GM19463 (cell line): Measurements from ENCODE around the gene XYLT1.

Experiments used
- ATAC-seq: cut with Tn5 transposase; IDR thresholded peaks from one replicate; pipeline ENCODE4 v1.9.1; 2021; ENCODE audit warnings: mild to moderate bottlenecking, moderate library complexity; ENCODE audit not compliant: unreplicated experiment

XYLT1 gene

DNA sequence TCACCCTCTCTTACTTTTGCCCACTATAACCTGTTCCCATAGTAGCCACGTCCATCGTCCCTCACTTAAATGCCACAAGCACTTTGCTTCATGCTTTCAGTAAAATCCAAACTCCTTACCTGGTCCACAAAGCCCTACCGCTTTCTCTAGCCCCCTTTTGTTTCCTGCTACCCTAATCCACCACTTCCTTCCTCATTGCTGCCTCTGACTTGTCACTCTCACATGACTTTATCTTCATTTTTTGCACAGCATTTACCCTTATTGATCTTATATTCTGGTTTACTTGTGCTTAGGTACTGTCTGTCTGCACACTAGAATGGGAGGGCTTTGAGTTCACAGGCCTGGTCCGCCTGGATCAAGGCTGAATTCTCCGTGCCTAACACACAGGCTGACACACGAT lies 340.0 kb downstream of the XYLT1 start:
- no peak for ATAC-seq

DNA sequence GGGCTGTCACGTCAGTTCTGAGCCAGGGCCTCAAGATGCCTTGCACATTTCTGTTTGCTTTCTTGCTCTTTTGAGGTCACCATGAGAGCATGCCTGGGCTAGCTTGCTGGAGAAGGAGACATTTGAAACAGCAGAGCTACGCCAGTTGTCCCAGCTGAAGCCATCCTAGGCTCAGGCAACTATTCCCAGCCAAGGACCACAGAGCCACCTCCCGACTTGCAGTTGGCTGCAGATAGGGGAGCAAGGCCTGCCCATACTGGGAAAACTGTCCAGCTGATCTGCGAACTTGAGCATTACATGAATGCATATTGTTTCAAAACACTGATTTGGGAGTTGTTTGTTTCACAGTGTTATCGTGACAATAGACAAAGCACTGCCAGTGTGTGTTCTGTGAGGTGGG lies 340.8 kb downstream of the XYLT1 start:
- no peak for ATAC-seq

DNA sequence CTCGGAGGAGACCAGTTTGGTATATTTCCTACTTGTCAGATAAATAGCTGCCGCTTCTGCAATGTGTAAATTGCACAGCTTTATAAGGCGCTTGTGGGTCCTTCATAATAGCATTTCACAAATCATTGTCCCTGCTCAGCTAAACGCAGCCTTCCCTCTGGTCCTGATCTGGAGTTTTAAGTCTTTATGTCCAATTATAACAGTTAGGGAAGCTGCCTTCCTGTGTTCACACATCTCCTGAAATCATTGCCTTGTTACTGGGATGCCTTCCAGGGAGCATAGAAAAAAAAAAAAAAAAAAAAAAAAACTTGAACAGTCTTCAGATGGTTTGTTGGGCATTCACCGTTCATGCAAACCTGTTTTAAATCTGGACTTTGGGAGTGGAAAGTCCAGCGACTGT lies 342.0 kb downstream of the XYLT1 start:
- no peak for ATAC-seq

DNA sequence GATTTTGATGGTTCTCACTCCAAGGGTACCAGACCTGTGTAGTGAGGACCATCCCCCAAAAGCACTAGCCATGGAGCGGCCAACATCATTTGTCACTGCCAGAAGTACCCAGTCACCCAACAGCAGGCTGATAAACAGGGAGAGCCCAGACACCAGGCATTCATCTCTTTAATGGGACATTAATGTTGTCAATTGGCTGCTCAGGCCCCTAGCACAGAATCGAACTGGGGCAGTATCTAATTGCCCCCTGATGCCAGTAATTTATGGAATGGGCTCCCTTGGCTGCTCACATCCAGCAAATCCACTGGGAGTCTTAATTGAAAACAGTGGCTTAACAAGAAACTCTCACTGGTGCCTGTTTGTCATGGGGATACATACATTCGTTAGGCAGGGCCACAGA lies 344.6 kb downstream of the XYLT1 start:
- ATAC-seq: no peak

DNA sequence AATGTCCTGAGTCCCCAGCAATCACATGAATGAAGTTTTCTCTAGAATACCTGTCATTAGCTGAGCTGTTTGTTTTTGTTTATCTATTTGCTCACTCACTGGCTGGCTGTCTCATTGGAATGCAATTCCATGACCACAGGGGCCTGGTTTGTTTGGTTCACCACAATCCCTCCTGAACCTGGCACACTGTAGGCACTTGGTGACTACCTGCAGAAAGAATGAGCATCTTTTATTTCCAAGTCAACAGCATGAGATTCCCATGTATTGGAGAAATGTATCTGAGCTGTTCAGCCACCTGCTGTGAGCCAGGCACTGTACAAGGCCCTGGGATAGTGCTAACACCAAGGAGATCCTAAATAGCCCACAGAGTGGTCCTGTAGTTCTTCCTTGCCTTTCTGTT lies 345.1 kb downstream of the XYLT1 start:
- ATAC-seq: no peak

DNA sequence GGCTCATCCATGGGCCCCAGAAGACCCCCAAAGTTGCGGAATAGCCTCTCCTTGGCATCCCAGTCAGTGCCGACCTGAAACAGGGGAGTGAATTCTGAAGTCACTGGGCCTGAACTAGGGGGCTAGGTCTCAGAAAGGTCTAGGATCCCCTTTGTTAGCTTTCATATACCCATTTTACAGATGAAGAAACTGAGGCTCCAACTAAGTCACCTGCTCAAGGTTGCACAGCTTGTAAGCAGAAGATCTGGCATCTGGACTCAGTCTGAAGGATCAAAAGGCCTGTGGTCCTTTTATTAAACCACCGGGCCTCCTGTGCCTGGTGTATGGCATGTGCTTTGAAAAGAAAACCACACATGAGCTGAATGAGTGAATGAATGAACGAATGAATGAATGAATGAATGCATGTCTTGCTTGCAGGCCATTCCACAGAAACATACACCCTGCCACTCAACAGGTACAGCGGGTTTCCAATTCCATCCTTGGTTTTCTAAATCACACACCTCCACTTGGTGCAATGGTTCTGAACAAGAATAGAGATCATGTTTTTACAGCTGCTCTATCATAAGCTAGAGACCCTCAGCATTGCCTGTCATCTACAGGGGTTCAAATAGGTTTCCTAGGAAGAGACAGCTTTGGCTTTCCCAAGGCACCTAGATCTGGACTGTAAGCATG lies 352.7 kb downstream of the XYLT1 start:
- no peak for ATAC-seq

DNA sequence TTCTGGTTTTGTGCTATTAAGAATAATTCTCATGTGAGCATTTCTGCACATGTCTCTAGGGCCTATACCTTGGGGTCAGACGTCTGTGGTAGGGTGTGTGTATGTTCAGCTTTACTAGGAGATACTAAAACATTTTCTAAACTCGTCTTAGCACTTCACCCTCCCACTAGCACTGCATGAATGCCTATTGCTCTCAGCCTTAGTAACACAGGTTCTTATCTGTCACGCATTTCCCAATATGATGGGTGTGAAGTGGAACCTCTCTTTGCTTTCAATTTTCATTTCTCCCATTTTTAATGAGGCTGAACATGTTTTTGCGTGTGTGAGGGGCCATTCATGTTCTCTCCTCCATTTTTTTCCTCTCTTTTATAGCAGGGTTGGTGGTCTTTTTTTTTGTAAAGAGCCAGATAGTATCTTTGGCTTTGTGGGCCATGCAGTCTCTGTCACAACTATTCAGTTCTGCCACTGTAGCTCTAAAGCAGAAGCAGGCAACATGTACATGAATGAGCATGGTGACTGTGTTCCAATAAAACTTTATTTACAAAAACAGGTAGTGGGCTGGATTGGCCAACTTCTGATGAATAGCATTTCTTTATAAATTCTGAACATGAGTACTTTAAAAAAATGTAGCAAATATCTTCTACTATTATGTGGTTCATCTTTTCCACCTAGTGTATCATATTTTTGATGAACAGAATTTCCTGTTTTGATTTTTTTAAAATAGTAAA lies 354.0 kb downstream of the XYLT1 start:
- no peak for ATAC-seq

DNA sequence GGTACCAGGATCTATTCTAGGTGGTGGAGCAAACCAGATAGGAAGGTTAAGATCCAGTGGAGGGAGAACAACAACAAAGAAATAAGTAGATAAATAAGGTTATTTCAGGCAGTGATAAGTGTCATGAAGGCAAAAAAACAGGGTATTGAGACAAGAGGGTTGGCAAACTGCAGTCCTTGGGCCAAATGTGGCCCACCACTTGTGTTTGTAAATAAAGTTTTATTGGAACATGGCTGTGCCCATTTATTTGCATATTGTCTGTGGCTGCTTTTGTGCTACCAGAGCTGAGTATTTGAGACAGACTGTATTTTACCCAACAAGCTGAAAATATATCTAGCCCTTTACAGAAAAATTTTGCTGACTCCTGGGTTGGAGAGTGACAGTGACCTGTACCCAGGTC lies 361.3 kb downstream of the XYLT1 start:
- no peak for ATAC-seq

DNA sequence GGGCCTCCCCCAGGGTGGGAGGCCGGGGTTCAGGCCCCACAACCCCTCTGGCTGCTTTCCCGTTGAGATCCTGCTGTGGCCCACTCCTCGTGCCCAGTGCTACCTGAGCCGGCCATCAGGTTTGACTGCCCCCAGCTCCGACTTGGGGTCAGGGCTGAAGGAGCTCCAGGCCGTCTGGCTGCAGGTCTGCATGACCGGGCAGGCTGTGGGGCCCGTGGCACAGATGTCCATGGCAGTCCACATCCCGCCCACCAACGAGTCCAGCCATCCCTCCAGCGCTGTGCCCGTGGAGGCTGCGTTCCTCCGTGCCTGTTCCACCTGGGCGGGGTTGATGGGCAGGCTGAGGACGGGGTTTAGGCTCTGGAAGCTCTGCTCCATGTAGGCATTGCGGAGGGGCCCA lies 362.2 kb downstream of the XYLT1 start:
- no peak for ATAC-seq

DNA sequence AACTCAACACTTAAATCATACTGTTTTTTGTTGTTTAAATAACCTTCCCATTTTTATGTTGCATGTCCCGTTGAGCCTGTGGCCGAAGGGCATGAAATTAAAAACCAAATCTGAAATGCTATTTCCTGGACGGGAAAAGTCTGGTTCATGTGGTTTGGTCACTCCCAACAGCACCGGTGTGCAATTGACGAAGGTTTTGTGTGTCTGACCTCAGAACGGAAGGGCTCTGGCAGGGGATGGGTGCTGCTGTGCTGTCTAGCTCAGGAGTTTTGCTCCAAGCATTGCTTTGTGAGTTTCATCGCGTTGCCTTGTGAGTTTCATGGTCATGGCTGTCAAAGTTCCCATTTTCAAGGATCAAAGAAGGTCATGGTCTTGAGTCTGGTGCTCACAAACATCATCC lies 363.3 kb downstream of the XYLT1 start:
- no peak for ATAC-seq

DNA sequence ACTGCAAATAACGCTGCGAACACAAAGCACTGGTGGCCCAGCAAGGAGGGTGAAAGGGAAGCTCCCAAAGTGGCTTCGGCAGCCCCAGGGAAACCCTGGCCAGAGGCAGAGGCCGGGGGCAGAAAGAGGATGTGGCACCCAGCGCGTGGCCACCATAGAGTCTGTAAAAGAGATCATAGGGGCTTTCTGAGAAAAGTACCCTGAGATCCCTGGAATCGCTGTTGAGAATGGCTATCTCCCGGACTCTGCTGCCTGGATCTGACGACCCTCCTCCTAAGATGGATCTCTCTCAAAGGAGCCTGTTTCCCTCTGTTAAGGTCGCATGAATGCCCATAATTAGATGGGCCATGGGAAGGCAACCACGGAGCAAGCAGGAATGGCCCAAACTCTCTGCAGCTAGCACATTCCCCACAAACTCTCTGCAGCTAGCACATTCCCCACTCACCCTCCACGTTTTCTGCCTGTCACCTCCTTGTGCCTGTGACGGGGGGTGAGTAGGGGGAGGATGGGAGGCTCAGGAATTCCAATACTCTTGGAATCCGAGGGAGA lies 364.4 kb downstream of the XYLT1 start:
- no peak for ATAC-seq

DNA sequence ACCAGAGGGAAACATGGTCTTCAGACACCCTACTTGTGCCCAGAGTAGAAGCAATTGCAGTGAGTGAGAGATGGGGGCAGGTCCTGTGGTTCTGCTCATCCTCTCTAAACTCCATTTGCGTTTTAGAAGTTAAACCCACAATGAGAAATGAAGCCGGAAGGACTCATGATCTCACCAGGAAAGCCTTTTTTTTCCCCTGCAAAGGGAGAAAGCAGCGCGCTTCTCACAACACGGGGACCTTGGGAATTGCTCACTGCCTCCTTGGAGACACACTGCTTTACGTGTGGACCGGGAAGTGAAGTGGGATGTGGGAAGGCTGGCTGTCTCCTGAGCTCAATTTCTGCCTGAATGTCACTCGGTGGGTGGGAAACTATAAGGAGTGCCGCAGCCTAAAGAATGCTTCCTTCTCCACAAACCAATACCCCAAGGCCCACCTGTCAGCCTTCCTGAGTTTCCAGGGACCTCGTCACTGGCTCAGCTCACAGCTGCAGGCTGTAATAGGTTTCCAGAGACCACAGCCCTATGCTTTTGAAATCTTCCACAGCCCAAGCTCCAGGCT lies 365.4 kb downstream of the XYLT1 start:
- ATAC-seq: no peak

DNA sequence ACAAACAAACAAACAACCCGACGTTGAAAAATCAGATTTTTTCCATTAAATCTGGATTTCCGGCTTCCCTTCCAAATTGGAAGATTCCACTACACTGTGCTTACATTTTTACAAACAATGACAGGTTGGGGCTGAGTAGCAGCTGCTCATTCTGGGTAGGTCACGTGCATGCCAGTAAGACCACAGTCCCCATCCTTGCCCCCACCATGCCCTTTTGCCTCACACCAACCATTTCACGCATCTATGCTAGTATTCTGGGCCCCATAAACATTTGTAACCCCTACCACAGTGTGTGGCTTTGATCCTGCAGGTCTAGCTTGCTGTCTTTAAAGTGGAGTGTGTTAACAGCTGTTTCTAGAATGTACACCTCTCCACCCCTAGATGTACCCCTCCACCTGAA lies 366.1 kb downstream of the XYLT1 start:
- no peak for ATAC-seq

DNA sequence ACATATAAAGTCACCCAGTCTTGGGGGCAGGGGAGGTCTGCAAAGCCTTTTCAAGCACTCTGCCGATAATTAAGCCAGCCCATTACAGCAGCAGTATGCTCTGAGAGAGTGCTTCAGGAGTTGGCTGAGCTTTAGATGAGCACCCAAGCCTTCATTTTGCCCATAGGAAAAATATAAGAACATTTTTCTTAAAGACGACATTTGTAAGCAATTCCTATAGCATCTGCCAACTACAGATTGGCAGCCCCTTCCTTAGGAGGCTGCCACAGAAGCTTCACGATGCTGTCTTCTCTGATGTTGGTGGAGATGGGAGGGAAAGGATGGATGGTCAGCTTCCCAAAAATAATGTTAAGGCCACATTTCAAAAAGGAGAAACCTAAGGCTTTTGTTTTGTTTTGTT lies 367.5 kb downstream of the XYLT1 start:
- no peak for ATAC-seq

DNA sequence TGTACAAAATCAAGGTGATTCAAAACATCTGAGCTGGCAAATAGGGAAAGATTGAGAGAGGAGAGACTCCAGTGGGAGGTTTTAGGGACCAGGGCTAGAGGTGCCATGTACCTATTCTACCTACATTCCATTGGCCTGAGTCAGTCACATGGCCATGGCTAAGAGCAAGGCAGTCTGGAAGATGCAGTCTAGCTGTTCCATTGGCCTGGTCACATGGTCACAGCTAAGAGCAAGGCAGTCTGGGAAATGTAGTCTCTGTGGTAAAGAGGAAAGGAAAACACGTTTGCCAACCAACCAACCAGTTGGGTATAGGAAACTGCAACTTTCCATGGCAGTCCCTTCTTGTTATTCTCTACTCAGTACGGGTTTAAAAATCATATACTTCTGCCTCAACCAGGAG lies 369.1 kb downstream of the XYLT1 start:
- no peak for ATAC-seq

DNA sequence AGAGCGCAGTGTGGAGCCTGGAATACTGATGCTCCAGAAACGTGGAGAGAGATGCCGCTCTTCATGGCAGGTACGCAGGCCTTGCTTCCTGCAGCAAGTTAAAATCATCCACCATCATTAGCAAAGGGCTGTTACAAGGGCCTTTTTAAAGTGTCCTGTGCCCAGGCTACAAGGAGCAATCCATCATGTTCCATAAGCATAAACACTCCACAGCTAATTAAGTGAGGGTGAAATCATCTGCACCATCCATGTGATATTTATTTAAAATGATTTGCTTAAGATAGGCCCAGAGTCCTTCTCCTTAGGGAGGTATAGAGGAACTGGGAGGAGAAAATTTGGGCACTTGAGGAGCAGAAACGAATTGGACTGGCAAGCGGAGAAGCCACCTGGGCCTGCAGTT lies 372.1 kb downstream of the XYLT1 start:
- ATAC-seq: no peak

DNA sequence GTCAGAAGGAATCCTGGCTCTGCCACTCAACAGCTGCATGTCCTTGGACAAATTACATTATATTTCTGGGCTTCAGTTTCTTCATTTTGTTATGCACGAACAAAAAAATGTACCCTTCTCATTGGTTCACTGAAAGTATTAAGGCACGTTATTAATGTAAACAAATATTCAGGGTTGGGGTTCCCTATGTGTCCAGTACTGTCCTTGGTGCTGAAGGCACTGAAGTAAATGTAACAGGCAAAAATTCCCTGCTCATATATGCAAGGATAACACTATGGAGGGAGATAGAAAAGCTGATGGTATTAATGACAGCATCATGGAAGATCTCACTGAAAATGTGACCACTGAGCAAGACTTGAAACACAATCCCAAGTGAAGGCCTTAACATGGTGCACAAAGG lies 386.6 kb downstream of the XYLT1 start:
- ATAC-seq: no peak

DNA sequence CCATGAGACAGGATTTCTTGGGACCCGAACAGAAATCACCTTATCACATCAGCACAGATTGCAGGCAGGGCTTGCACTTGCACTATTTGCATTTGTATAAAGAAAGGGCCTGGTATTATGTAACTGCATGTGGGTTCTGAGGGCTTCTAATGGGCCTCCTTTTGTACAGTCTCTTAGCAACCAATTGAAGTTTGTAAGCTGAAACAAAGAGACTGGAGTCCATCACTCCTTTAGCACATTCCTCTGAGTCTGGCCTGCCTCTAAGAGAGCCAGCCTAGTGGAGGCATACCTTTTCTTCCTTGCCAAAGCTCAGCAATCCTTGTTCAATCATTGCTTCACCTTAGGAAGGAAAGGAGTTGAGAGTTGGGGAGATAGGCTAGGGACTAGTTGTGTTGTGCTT lies 387.1 kb downstream of the XYLT1 start:
- no peak for ATAC-seq

DNA sequence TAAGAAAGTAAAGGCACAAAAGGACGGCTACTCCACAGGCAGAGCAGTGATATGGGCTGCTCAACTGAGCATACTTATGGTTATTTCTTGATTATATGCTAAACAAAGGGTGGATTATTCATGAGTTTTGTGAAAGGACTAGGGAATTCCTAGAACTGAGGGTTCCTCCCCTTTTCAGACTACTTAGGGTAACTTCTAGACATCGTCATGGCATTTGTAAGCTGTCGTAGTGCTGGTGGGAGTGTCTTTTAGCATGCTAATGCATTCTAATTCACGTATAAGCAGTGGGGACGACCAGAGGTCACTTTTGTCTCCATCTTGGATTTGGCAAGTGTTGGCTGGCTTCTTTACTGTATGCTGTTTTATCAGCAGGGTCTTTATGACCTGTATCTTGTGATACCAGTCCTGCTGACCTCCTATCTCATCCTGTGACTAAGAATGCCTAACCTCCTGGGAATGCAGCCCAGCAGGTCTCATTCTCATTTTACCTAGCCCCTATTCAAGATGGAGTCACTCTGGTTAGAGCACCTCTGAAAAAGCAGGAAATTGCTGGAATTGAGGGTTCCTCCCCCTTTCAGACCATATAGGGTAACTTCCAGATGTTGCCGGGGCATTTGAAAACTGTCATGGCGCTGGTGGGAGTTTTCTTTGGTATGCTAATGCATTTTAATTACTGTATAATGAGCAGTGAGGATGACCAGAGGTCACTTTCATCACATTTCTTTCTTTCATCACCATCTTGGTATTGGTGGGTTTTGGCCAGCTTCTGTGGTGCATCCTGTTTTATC lies 388.5 kb downstream of the XYLT1 start:
- no peak for ATAC-seq

DNA sequence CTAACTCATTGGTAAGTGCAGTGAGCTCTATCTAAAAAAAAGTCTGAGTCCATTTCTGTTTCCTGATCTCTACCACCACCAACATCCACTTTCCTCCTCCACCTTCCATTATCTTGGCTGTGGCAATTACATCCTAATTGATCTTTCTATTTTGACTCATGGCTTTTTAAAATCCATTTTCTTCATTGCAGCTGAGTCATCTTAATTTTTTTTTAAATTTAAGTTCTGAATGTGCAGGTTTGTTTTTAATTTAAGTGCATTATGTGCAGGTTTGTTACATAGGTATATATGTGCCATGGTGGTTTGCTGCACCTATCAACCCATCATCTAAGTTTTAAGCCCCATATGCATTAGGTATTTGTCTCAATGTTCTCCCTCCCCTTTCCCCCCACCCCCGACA lies 390.7 kb downstream of the XYLT1 start:
- no peak for ATAC-seq

DNA sequence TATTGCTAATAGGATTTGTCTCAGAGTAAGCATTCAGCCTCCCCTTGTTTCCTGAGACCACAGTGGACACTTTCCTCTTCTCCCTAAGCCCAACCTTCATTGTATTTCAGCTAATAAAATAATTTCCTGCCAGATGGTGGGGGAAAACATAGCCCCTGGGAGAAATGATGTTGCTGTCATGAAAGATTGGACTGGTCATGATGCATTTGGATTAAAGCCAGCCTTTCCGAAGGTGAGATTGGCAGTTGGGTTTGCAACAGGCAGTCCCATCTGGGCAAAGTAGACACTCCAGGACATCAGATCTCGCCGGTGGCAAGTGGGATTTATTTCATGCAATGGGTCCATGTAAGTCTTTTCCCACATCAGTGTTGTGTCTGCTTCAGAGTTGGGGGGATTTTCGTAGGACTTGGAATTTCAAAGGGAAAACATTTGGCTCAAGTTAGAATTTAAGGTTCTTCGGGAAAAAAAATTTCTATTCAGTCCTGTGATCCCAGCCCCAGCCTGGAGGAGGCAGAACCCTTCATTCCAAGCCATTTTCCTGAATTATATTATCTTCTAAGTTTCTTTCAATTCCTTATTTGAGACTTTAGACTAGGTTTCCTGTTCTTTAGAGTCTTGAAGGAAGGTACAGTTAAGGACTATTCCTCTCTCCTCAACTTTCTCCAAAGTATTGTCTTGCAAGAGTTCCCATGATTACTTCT lies 391.7 kb downstream of the XYLT1 start:
- ATAC-seq: no peak
